Activated CD4-positive, CD25-positive, alpha-beta regulatory T cell treated with anti-CD3 and anti-CD28 coated beads, Interleukin-2, amount 50 U/mL, for 24 hours (primary cell): ENCODE data around the gene CDR2.

Experiments used
- ATAC-seq, 2 donors: fragments of 150-1000 bp; cut with Tn5 transposase; one replicate each; pipeline ENCODE4 v1.10.0; 2021; ENCODE audit warnings: mild to moderate bottlenecking in 1 of 2, moderate library complexity in 1 of 2

The CDR2 gene

GRCh38 chr16:22375117-22375962, 921 bp upstream of the CDR2 start:
- no peak for ATAC-seq

- peak in 1 of 2 donors; percentile 4 for ATAC-seq
These were observed 633 bp downstream of the CDR2 start for GRCh38 chr16:22373662-22374310.

- ATAC-seq = no peak
These were observed 1.3 kb downstream of the CDR2 start for GRCh38 chr16:22372882-22373661.

- ATAC-seq = no peak
These were observed 4.2 kb downstream of the CDR2 start for GRCh38 chr16:22370038-22370820.

- ATAC-seq = no peak
These were observed 5.1 kb downstream of the CDR2 start for GRCh38 chr16:22369221-22369811.

- peak; percentile 55 to 61 for ATAC-seq
These were observed 6.1 kb downstream of the CDR2 start for GRCh38 chr16:22368200-22368826.

- ATAC-seq = no peak
These were observed 7.5 kb downstream of the CDR2 start for GRCh38 chr16:22366889-22367288.

GRCh38 chr16:22366371-22366770, 8.0 kb downstream of the CDR2 start:
- no peak for ATAC-seq

GRCh38 chr16:22364241-22364640, 10.2 kb downstream of the CDR2 start:
- ATAC-seq = no peak

GRCh38 chr16:22360963-22361659, 13.3 kb downstream of the CDR2 start:
- peak; percentile 28 to 40 for ATAC-seq

- no peak for ATAC-seq
These were observed 14.7 kb downstream of the CDR2 start for GRCh38 chr16:22359679-22360078.

- peak in 1 of 2 donors; percentile 15 for ATAC-seq
These were observed 16.4 kb downstream of the CDR2 start for GRCh38 chr16:22358000-22358399.

GRCh38 chr16:22357635-22357971, 16.8 kb downstream of the CDR2 start:
- peak in 1 of 2 donors; percentile 37 for ATAC-seq

GRCh38 chr16:22356930-22357634, 17.3 kb downstream of the CDR2 start:
- ATAC-seq = peak in 1 of 2 donors; percentile 15

- peak; percentile 62 to 64 for ATAC-seq
These were observed 18.9 kb downstream of the CDR2 start for GRCh38 chr16:22355487-22355908.

- ATAC-seq = no peak
These were observed 20.4 kb downstream of the CDR2 start for GRCh38 chr16:22353933-22354541.

- peak; percentile 72 to 78 for ATAC-seq
These were observed 21.1 kb downstream of the CDR2 start for GRCh38 chr16:22353191-22353919.

- ATAC-seq = no peak
These were observed 21.7 kb downstream of the CDR2 start for GRCh38 chr16:22352723-22353122.

- ATAC-seq = no peak
These were observed 22.3 kb downstream of the CDR2 start for GRCh38 chr16:22352140-22352539.
